ENCODE data around the gene SCYL3.
"Not testable (repeated sequence)": the region's sequence is repeated elsewhere in the genome, so short reads cannot be mapped to it uniquely, and the experiment has no call there.

SCYL3 gene

GRCh38 chr1:169812131-169812530, 81.6 kb downstream of the SCYL3 start:
- DNase-seq = no peak
- Histone ChIP-seq H3K9me2 (replicated peaks; ENCODE audit: insufficient read depth, low read length) (no peaks in the 10 kb centered on the region), H3K79me2 (ENCODE audit: low read length) (no peaks in the 10 kb centered on the region), H3K27me3 (replicated peaks; ENCODE audit: insufficient read depth, low read length) (no peaks in the 10 kb centered on the region), H3K4me3 (ENCODE audit: low read length) (no peak overlapping the region), H2AFZ (ENCODE audit: low read length) (no peak overlapping the region), H3F3A (ENCODE audit: insufficient read depth, low read length) (no peaks in the 10 kb centered on the region), H3K9ac (ENCODE audit: low read length) (no peak overlapping the region), H3K4me2 (ENCODE audit: low read depth, low read length) (no peak overlapping the region), H3K4me1 (ENCODE audit: low read length) (no peaks in the 10 kb centered on the region), H3K36me3 (replicated peaks; ENCODE audit: insufficient read depth, low read length) (no peaks in the 10 kb centered on the region), H3K9me3 (replicated peaks; ENCODE audit: insufficient read depth, low read length) (no peaks in the 10 kb centered on the region), H3K27ac (ENCODE audit: low read length) (no peak overlapping the region), H4K20me1 (ENCODE audit: insufficient read depth, low read length) (no peaks in the 10 kb centered on the region)
- no peak for TF ChIP-seq EZH2phosphoT487 (IDR thresholded peaks at IDR 0.05; ENCODE audit: low read length)
- no peak for TF ChIP-seq EZH2 (optimal IDR thresholded peaks at IDR 0.05; ENCODE audit: low read depth, low read length)
- TF ChIP-seq CTCF (IDR thresholded peaks at IDR 0.05; ENCODE audit: low read length) = no peak

- H3F3A ChIP-seq (ENCODE audit: insufficient read depth, low read length); H3K4me1 ChIP-seq (ENCODE audit: low read length); H3K4me3 ChIP-seq (ENCODE audit: low read length); H3K27ac ChIP-seq (ENCODE audit: low read length); H2AFZ ChIP-seq (ENCODE audit: low read length); H3K9ac ChIP-seq (ENCODE audit: low read length); H3K79me2 ChIP-seq (ENCODE audit: low read length); H3K4me2 ChIP-seq (ENCODE audit: low read depth, low read length); DNase-seq; H3K27me3 ChIP-seq (replicated peaks; ENCODE audit: insufficient read depth, low read length); H3K36me3 ChIP-seq (replicated peaks; ENCODE audit: insufficient read depth, low read length); H4K20me1 ChIP-seq (ENCODE audit: insufficient read depth, low read length); H3K9me2 ChIP-seq (replicated peaks; ENCODE audit: insufficient read depth, low read length); H3K9me3 ChIP-seq (replicated peaks; ENCODE audit: insufficient read depth, low read length): not testable (repeated sequence)
These were observed 82.2 kb downstream of the SCYL3 start for GRCh38 chr1:169811418-169812035.

GRCh38 chr1:169809370-169810095, 84.2 kb downstream of the SCYL3 start:
- Histone ChIP-seq H3K4me3 (ENCODE audit: low read length) (no peak overlapping the region), H3K9ac (ENCODE audit: low read length) (no peak overlapping the region), H3K36me3 (replicated peaks; ENCODE audit: insufficient read depth, low read length) (no peaks in the 10 kb centered on the region; the same call in 1 of the 2 replicates), H4K20me1 (ENCODE audit: insufficient read depth, low read length) (no peaks in the 10 kb centered on the region), H3K27me3 (replicated peaks; ENCODE audit: insufficient read depth, low read length) (no peaks in the 10 kb centered on the region), H3K4me2 (ENCODE audit: low read depth, low read length) (no peak overlapping the region), H3F3A (ENCODE audit: insufficient read depth, low read length) (no peaks in the 10 kb centered on the region), H3K27ac (ENCODE audit: low read length) (no peak overlapping the region), H3K9me3 (replicated peaks; ENCODE audit: insufficient read depth, low read length) (no peaks in the 10 kb centered on the region), H2AFZ (ENCODE audit: low read length) (no peak overlapping the region), H3K4me1 (ENCODE audit: low read length) (no peaks in the 10 kb centered on the region), H3K79me2 (ENCODE audit: low read length) (no peaks in the 10 kb centered on the region), H3K9me2 (replicated peaks; ENCODE audit: insufficient read depth, low read length) (no peaks in the 10 kb centered on the region)
- peak; percentile 64 for TF ChIP-seq CTCF (IDR thresholded peaks at IDR 0.05; ENCODE audit: low read length)
- no peak for TF ChIP-seq EZH2phosphoT487 (IDR thresholded peaks at IDR 0.05; ENCODE audit: low read length)
- TF ChIP-seq EZH2 (optimal IDR thresholded peaks at IDR 0.05; ENCODE audit: low read depth, low read length) = no peak
- peak; percentile 42 for DNase-seq

GRCh38 chr1:169804941-169805340, 88.8 kb downstream of the SCYL3 start:
- Histone ChIP-seq H3K79me2 (ENCODE audit: low read length) (peaks cover 2% of the 10 kb centered on the region), H3K9me3 (replicated peaks; ENCODE audit: insufficient read depth, low read length) (no peaks in the 10 kb centered on the region), H3K27ac (ENCODE audit: low read length) (no peak overlapping the region), H3F3A (ENCODE audit: insufficient read depth, low read length) (no peaks in the 10 kb centered on the region), H4K20me1 (ENCODE audit: insufficient read depth, low read length) (no peaks in the 10 kb centered on the region), H3K4me3 (ENCODE audit: low read length) (no peak overlapping the region), H3K36me3 (replicated peaks; ENCODE audit: insufficient read depth, low read length) (peaks cover 4% of the 10 kb centered on the region; the same call in 1 of the 2 replicates), H3K4me1 (ENCODE audit: low read length) (no peaks in the 10 kb centered on the region), H3K9me2 (replicated peaks; ENCODE audit: insufficient read depth, low read length) (no peaks in the 10 kb centered on the region), H3K4me2 (ENCODE audit: low read depth, low read length) (no peak overlapping the region), H2AFZ (ENCODE audit: low read length) (no peak overlapping the region), H3K9ac (ENCODE audit: low read length) (no peak overlapping the region), H3K27me3 (replicated peaks; ENCODE audit: insufficient read depth, low read length) (no peaks in the 10 kb centered on the region)
- DNase-seq = no peak
- TF ChIP-seq CTCF (IDR thresholded peaks at IDR 0.05; ENCODE audit: low read length) (no peak), EZH2phosphoT487 (IDR thresholded peaks at IDR 0.05; ENCODE audit: low read length) (no peak), EZH2 (optimal IDR thresholded peaks at IDR 0.05; ENCODE audit: low read depth, low read length) (no peak)
